Measurements from ENCODE around the gene GFI1.

GFI1 gene

DNA sequence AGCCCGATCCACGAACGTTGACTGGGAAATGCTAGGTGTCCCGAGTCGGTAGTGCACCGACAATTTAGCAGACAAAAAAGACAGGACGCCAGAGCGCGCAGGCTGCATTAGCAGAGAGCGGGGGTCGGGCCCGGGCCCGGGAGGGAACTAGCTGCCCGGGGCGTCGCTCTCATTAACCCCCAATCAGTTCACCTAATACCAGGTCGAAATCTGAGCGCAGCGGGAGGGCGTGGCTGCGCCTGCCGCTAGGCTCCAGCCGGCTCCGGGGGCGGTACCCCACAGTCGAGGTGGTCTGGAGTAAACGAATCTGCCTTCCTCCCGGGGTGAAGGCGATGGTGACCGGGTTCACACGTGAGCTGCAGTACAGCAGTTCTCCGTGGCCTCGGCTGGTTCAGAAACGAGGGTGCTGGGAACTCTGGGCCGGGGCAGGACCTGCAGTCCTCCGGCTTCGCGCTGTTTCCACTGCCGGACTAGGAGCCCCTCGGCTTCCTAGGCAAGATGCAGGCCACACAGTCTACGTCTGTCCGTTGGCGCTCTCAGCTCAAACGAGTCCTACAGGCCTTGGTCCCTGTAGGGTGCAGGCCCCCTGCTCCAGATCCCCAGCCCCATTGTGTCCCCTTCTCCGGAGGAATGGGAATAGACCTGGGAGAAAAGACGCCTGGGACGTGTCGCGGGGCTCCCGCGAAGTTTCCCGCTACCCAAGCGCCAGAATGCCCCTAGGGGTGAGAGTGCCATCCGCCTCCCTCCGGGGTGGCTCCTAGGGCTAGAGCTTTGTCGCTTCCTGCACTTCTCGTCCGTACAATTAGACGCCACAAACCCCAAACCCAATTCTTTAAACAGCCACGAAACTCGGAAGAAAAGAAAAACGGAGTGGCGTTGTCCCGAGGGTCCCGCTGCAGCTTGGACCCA is 2.0 kb downstream of the GFI1 start:
- H3K27ac ChIP-seq, result no peak overlapping the region; the same call in 1 of the 2 replicates
- TF ChIP-seq, protein P1, sequence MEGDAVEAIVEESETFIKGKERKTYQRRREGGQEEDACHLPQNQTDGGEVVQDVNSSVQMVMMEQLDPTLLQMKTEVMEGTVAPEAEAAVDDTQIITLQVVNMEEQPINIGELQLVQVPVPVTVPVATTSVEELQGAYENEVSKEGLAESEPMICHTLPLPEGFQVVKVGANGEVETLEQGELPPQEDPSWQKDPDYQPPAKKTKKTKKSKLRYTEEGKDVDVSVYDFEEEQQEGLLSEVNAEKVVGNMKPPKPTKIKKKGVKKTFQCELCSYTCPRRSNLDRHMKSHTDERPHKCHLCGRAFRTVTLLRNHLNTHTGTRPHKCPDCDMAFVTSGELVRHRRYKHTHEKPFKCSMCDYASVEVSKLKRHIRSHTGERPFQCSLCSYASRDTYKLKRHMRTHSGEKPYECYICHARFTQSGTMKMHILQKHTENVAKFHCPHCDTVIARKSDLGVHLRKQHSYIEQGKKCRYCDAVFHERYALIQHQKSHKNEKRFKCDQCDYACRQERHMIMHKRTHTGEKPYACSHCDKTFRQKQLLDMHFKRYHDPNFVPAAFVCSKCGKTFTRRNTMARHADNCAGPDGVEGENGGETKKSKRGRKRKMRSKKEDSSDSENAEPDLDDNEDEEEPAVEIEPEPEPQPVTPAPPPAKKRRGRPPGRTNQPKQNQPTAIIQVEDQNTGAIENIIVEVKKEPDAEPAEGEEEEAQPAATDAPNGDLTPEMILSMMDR (conservative IDR thresholded peaks at IDR 0.05), result no peak
- TF ChIP-seq ZFX (IDR thresholded peaks at IDR 0.05), result no peak

DNA sequence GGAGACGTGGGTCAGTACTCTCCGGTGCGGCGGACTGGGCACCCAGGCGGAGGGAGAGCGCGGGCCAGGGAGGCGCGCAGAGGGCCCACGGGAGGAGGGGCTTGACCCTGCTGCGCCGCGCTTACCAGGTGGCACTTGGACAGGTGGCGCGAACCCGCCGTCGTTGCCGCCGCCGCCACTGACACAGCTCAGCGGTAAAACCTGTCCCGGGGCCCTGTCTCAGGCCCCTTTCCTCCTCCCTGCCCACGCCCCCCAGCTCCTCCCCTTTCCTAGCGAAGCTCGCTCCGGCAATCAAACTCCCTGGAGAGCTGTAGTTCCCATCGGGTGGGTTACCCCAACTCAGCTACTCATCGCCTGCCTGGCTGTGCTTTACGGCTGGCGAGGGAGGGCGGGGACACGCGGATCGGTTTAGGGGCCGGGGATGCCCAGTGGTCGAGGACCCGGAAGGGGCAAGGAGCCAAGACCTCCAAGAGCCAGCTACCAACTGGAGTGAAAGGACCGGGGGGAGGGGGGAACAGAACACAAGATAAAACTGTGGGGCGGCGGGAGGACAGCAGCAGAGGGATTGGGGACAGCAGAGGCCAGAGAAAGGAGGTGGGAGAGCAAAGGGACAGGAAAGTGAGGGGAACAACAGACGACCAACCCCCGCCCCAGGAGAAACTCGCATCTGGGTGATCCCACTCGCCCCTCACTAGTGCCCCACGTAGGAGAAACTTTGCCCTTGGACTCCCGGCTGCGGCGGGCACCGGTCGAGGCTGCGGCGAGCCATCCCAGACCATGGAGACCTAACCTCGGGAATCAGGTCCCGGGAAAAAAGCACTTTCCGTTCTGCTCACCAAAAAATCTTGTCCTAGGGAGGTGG is 2.9 kb downstream of the GFI1 start:
- no peak for TF ChIP-seq ZFX (IDR thresholded peaks at IDR 0.05)
- TF ChIP-seq, protein P1 (conservative IDR thresholded peaks at IDR 0.05), result no peak
- no peak overlapping the region; the same call in 1 of the 2 replicates for H3K27ac ChIP-seq

DNA sequence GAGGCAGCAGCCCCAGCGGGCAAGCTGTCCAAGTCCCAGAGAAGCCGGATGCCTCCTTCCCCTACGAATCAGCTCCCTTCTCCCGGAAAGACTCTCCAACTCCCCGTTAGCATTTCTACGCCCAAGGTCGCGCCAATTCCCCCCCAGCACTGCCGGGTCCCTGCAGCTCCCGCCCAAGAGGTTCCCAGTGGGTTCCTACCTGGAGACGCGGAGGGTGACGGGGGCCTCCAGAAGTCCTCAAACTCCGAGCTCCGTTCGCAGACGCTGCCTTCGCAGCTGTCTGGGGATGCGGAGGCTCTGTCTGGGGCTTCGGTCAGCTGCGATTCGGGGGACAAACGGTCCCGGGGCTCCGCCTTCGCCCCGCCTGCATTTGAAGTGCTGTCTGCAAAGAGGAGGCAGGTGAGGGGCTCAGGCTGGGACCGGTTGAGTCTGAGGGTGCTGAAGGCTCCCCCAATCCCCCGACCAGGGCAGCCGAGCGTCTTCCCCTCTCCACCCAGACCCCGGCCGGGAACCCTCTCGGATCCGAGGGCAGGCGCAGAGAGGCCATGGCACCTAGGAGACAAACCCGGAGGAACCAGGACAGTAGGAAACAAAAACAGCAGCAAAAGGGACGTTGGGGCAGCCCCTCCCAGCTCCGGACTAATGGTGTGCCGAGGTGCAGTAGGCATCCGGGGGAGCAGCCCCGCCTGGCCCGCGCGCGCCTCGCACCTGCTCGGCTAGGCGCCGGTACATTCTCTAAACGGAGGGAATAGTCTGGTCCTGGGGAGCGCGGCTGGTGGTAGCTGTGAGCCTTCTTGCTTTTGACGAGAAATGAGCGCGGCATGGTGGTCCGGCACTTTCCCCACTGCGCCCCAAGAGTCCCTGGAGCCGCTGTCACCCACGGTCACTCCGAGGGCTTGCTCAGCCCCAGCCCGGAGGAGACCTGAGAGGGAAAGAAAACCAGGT is 3.8 kb downstream of the GFI1 start:
- no peak overlapping the region; the same call in 1 of the 2 replicates for H3K27ac ChIP-seq
- TF ChIP-seq ZFX (IDR thresholded peaks at IDR 0.05), result no peak

DNA sequence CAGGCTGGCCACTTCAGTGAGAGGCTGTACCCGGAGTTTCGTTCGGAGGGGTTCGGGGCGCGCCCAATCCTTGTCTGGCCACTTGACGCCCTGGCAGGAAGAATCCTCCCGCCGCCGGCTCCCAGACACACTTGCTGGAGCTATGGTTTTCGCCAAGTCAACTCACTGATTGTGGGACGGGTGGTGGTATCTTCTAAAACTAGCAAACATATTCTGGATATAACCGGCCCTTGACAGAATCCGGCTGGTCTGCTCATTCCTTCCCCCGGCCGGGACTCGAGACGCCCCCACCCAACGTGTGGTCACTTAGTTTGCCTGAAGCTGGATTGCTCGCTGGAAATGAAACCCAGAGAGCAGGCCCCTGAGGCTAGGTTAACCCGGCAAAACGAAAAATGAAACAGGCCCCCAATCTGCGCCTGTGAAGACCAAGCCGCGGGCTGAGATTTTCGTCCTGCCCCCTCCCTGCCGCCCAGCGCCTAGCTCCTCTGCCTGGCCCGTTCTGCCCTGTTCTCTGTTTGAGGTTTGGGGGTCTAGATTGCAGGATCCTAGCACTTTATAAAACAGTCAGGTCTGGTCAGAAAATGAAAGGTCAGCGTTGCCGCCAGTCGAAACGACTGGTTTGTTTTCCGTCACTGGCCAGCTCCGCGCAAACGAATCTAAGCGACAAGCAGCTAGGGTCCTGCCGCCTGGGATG is 4.6 kb downstream of the GFI1 start:
- H3K27ac ChIP-seq, result no peak overlapping the region
- TF ChIP-seq, protein P1 (conservative IDR thresholded peaks at IDR 0.05), result no peak
- TF ChIP-seq ZFX (IDR thresholded peaks at IDR 0.05), result no peak

DNA sequence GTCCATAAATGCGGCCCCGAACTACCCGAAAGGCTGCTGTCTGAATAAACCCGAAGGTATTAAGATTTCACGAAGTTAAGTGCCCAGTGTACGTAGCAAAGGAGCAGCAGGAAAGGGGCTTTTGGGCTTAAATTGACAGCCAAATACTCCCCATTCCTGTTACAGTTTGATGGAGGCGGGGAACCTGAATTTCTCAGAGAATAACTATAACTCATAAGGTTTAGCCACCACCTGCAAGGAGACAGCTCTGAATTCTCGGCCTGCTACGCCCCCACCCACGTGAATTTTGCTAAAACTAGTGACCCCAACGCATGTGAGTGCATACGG is 5.2 kb downstream of the GFI1 start:
- no peak overlapping the region for H3K27ac ChIP-seq
- TF ChIP-seq, protein P1 (conservative IDR thresholded peaks at IDR 0.05), result no peak
- no peak for TF ChIP-seq ZFX (IDR thresholded peaks at IDR 0.05)

DNA sequence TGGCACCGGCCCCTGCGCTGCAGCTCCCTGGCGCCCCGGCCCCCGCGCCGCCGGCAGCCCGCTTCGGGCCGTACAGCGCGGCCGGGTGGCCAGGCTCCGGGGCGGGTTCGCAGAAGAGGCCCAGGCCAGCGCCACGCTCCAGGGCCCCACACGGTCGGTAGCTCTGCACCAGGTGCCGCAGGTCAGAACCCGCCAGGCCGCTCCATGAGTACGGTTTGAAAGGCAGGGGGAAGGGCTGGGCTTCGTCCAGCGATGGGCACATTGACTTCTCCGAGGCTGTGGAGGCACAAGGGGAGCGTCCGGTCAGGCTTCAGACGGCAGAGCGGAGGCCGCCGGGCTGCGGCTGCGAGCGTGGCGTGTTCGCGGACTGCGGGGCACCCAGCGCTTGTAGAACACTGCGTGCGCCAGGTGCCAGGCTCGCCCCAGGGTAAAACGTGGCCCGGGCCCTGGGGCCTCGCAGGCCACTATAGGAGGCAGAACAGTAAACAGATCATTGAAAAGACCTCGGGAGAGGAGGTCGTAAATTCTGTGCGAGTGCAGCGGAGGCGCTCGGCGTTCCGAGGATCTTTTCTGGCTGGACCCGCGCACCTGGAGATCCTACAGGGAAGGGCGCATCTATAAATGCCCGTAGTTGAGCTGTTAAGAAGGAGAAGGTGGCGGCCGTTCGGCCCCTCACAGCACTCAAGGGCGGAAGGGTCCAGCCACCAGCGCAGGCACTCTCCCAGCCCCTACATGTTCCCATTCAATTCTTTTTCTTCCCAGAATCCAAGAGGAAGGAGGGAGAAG is 5.7 kb downstream of the GFI1 start:
- no peak for TF ChIP-seq ZFX (IDR thresholded peaks at IDR 0.05)
- TF ChIP-seq, protein P1 (conservative IDR thresholded peaks at IDR 0.05), result no peak
- H3K27ac ChIP-seq, result no peak overlapping the region
